ENCODE measurements around the gene MEIOB.
"Not testable (repeated sequence)": the region's sequence is repeated elsewhere in the genome, so short reads cannot be mapped to it uniquely, and the experiment has no call there.

DNA sequence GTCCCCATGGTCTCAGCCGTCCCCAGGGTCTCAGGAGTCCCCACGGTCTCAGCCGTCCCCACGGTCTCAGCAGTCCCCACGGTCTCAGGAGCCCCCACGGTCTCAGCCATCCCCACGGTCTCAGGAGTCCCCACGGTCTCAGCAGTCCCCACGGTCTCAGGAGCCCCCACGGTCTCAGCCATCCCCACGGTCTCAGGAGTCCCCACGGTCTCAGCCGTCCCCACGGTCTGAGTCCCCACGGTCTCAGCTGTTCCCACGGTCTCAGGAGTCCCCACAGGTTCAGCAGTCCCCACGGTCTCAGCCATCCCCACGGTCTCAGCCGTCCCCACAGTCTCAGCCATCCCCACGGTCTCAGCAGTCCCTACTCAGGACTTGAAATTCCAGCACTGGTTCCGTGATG lies 48.2 kb upstream of the MEIOB start:
- TF ChIP-seq EZH2 (IDR thresholded peaks at IDR 0.05; ENCODE audit: insufficient read depth, poor library complexity, severe bottlenecking); EZH2phosphoT487 (IDR thresholded peaks at IDR 0.05; ENCODE audit: insufficient read depth, low read depth): not testable (repeated sequence)
